ENCODE data around the gene CCNJL.

The CCNJL gene

DNA sequence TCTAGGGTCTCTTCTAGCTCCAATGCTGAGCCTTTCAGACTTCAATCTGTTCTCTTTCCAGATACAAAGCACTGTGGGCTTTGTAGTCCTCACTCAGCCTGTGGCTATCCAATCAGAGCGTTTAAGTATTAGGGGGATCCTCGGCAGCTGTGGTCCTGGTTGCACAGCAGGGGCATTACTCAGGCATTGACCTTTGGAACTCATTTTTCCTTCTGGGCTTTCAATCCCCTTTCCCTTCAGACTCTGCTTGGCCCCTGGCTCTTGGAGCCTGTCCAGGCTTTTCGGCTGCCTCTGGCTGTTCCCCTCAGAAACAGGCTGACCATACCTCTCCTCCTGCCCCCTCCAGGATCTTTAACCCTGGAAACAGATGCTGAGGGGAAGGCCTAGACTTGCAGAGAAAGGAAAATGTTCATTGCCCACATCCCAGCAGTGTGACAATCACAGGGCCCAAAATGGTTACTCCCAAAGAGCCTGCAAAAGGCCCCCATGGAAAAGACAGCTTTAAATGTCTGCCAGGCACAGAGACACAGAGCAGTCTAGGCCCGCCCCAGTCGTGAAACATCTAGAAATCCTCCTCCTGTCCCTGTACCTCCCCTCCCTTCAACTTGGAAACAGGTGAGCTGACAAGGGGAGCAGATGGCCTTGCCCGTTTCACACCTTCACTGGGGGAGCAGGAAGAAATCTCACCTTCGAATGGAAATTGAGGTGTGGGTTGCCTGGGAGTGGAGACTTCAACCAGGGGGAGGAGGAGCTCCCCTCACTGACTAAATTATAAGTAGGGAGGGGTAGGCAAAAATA is 44.4 kb upstream of the CCNJL start:
- TF ChIP-seq, protein P1, sequence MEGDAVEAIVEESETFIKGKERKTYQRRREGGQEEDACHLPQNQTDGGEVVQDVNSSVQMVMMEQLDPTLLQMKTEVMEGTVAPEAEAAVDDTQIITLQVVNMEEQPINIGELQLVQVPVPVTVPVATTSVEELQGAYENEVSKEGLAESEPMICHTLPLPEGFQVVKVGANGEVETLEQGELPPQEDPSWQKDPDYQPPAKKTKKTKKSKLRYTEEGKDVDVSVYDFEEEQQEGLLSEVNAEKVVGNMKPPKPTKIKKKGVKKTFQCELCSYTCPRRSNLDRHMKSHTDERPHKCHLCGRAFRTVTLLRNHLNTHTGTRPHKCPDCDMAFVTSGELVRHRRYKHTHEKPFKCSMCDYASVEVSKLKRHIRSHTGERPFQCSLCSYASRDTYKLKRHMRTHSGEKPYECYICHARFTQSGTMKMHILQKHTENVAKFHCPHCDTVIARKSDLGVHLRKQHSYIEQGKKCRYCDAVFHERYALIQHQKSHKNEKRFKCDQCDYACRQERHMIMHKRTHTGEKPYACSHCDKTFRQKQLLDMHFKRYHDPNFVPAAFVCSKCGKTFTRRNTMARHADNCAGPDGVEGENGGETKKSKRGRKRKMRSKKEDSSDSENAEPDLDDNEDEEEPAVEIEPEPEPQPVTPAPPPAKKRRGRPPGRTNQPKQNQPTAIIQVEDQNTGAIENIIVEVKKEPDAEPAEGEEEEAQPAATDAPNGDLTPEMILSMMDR (conservative IDR thresholded peaks at IDR 0.05), result no peak

DNA sequence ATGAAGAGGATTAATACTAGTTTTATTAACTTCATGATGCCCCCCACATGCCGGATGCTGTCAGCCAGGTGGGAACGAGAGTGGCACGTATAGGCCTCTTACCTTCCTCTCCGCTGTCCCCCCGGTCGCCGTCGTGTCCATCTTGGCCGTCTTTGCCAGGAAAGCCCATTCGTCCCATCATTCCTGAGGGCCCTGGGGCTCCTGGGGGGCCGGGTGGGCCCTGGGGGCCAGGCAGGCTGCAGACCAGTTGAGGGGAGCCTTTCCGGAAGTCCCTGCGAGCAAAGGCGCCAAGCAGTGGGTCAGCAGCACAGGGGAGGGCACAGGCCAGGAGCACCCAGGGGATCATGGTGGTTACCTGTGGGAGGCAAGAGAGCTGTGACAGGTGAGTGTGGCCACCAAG is 42.3 kb upstream of the CCNJL start:
- TF ChIP-seq, protein P1 (conservative IDR thresholded peaks at IDR 0.05), result no peak
- H3K27ac ChIP-seq, result no peak overlapping the region

More for the DNA sequence above, 44.4 kb upstream of the CCNJL start:
- H3K27ac ChIP-seq, result no peak overlapping the region

DNA sequence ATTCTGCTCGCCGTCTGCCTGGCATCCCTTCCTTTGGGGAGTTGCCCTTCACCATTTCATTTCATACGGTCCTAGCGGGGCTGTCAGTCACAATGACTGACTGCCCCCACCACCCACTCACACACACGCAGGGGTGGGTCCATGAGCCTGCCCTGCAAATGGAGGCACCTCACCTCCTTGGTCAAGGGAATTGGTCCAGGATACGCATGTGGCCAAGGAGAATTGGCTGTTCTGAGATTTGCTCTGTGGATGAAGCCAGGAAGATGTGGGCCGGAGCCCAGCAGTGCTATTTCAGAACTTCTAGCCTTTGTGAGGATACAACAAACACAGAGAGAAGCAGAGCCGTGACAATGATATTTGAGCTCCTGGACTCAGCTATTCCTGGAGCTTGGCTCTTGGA is 41.0 kb upstream of the CCNJL start:
- no peak overlapping the region for H3K27ac ChIP-seq
- TF ChIP-seq, protein P1 (conservative IDR thresholded peaks at IDR 0.05), result no peak

DNA sequence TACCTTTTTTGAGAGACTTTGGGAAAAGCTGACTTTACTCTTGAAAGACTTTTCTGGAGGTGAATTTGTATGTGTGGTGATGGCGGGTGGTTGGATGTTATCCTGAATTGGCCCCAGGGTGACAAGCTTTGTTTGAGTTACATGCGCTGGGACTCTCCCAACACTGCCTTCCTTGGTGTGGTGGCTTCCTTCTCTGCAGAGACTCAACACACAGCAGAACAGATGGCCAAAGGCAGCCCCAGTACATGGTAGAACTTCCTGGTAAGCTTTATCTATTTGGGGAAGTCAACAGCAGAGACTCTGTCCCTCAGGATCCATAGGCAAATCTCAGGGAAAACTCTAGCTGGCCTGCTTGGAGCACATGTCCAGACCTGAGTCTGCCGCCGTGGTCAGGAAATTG is 39.9 kb upstream of the CCNJL start:
- H3K27ac ChIP-seq, result no peak overlapping the region
- TF ChIP-seq, protein P1 (conservative IDR thresholded peaks at IDR 0.05), result no peak

DNA sequence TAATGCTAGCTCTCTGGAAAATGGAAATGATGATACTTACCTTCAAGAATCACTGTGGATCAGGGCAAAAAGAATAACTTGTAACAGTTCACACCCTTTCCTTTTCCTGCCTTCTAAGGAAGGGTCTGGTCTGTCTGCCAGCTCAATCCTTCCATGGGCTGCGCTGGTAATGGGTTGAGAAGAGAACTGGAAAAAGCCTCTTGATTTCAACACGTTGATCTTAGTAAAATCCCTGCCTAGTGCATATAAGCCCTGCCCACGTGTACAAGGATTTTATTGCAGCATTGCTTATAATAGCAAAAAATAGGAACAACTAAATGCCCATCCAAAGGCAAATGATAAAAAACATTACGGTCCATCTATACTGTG is 37.6 kb upstream of the CCNJL start:
- TF ChIP-seq, protein P1 (conservative IDR thresholded peaks at IDR 0.05), result no peak
- no peak overlapping the region for H3K27ac ChIP-seq

DNA sequence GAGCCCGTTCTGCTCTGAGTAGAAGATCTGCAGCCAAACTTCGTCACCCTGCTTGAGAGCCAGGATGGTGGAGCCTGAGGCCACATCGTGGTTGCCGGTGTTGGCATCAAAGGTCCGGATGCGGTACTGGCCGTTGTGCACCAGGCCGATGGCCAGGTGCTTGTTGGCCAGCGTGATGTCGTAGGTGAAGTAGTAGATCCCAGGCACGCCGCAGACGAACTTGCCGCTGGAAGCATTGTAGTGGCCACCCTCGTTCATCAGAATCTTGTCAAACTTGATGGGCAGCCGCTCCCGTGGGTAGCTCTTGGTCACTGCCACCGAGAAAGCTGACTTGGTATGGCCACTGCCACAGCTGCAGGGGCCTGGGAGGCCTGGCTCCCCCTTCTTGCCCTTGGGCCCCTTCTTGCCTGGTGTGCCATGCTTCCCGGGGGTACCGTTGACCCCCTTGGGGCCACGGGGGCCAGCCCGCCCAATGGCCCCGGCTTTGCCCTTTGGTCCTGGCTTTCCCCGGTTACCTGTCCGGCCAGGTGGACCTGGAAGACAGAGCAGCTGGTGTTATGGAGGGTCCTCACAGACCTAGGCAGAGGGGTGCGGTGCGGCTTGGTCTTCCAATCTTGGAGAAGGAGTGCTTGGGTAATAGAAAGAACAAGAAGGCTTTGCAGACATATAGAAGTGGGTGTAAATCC is 37.0 kb upstream of the CCNJL start:
- H3K27ac ChIP-seq, result no peak overlapping the region

DNA sequence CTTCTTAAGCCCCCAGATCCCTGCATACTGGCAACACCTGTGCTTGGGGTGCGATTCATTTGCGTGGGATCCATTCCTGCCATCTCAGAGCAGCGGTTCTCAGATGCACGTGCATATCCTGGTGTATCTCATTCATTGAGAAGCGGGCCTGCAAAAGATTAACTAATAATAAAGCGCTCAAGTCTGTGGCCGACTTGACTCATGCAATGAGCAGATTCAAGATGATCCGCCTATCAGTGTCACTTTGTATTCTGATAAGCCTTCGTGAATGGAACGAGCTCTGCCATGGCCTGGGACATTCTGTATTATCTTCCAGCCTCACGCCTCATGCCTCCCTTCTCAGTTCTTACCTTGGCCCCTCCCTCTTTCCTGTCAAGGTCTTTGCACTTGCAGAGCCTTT is 35.7 kb upstream of the CCNJL start:
- TF ChIP-seq, protein P1 (conservative IDR thresholded peaks at IDR 0.05), result no peak
- no peak overlapping the region for H3K27ac ChIP-seq

More for the DNA sequence above, 37.0 kb upstream of the CCNJL start:
- TF ChIP-seq, protein P1 (conservative IDR thresholded peaks at IDR 0.05), result no peak

Data from VCaP (cell line).